Epithelial cell of prostate (primary cell): ENCODE data around the gene NDUFAF5.
"Not testable (repeated sequence)": the region's sequence is repeated elsewhere in the genome, so short reads cannot be mapped to it uniquely, and the experiment has no call there.

Source experiments
- DNase-seq: peaks from one replicate; pipeline ENCODE4 v3.0.0-alpha.2; 2011; ENCODE audit warnings: low read depth, low spot score
- H3K27ac ChIP-seq: fragments of 450-650 bp; 2 replicates; pipeline ENCODE4 v1.5.1; 2017; ENCODE audit warnings: mild to moderate bottlenecking

The NDUFAF5 gene

GRCh38 chr20:13784893-13785715 lies at the start of gene NDUFAF5, which contains the start of gene ESF1:
Gene NDUFAF5 (plus strand): TSS chr20:13785028. CDS start chr20:13785069, 41 bp downstream.
Gene ESF1 (minus strand): TSS chr20:13784919. CDS start chr20:13783140, 1,779 bp downstream.
- DNase-seq: peak; percentile 83
- H3K27ac ChIP-seq: peak within 1 kb of the TSS; percentile 81

- no peak for DNase-seq
- H3K27ac ChIP-seq: no peak overlapping the region
Observed at GRCh38 chr20:13735826-13736225, 49.0 kb upstream of the NDUFAF5 start.

DNA sequence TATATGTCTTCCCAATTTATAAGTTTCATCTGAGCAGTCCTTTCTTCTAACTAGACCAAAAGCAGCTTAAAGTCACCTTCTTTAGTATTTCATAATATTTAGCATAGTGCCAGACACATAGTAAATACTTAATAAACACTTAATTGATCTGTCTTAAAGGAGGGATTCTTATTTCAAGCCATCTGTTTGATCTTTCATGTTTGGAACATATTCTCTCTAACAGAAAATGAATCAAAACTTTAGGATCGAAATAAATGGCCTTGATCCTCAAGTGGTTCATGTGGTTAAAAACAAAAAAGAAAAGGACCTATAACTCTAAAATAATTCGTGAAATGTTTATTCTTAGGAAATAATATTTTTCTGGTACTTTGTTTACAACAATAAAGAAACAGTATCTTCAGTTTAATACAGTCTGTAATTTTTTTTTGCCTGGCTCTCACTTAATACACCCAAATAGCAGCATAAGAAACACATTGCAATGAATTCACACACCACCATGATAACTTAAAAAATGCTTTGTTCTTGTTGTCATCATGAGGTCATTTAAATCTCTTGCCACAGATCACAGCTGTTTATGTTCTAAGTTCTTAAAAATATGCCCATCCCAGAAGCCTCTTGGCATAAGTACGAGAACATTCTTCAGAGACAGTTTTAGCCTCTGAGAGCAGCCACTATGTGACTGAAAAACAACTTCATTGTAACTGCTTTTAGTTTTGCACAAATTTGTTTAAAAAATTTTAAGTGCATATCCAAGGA lies 48.2 kb upstream of the NDUFAF5 start:
- DNase-seq: no peak
- no peak overlapping the region for H3K27ac ChIP-seq

GRCh38 chr20:13738187-13738586 lies 46.6 kb upstream of the NDUFAF5 start:
- not testable (repeated sequence) for DNase-seq, H3K27ac ChIP-seq

- DNase-seq: no peak
- no peak overlapping the region for H3K27ac ChIP-seq
Observed at GRCh38 chr20:13739731-13740649, 44.8 kb upstream of the NDUFAF5 start.

DNA sequence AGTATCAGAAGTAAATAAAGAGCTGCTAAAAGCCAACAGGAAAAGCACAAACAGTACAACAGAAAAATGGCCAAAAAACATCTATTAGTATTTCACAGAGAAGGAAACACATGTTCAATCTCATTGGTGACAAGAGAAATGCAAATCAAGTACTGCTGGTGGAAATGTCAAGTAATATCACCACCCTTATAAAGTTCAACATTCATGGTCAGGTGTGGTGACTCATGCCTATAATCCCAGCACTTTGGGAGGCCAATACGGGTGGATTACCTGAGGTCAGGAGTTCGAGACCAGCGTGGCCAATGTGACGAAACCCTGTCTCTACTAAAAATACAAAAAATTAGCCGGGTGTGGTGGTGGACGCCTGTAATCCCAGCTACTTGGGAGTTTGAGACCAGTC lies 42.9 kb upstream of the NDUFAF5 start:
- H3K27ac ChIP-seq: no peak overlapping the region
- no peak for DNase-seq

DNA sequence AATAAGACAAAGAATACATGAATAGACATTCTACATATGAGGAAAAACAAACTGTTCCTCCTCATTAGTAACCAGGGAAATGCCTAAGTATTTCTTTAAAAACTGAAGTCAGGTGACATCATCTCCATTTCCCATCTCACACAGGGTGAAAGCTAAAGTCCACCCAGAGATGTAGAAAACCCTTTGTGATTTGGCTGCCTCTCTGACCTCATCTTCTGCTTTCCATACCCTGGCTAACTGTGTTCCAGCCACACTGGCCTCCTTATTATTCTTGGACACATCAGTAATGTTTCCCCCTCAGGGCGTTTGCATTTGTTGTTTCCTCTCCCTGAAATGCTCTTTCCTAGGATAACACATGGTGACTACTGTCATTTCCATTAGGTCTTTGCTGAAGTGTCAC lies 40.5 kb upstream of the NDUFAF5 start:
- no peak overlapping the region for H3K27ac ChIP-seq
- DNase-seq: no peak

GRCh38 chr20:13745784-13746183 lies 39.0 kb upstream of the NDUFAF5 start:
- no peak overlapping the region for H3K27ac ChIP-seq
- DNase-seq: no peak

DNA sequence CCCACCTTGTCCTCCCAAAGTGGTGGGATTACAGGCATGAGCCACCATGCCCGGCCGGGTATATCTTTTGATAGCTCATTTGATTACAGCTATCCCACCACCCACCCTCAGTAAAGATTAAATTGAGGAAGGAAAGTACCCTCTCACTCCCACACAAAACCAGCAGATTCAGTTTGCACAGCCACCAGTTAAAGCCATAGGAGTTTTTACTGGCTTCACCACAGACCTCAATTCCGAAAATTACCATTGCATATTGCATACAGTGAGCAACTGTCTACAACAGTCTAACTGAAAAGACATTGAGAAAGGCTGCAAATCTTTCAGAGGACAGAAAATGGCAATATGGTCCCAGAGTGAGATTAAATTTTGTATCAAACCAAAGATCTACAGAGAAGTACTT lies 35.0 kb upstream of the NDUFAF5 start:
- no peak overlapping the region for H3K27ac ChIP-seq

DNA sequence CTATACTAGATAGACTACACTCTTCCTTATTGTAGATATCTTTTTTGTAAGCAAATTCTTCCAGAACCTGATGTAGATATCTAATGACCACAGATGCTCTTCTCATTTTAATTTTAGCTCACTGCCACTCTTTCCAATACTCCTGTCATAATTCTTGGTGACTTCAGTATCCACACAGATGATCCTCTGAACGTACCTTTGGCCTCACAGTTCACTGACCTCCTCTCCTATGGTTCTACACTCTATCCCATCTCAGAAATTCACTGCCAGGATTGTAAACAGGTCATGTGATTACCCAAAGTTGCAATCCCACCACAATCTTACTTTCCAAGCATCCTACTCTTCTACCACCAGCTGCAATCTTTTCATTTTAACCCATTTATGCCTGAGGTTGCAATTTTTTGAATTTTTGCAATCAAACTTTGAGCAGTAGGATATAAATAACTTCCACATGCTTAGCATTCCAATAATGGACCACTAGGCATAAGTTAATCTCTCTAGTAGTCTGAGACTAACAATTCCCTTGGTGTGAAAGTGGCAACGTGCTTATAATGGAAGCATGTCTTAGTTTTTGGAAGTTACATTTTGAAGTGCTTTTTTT lies 31.3 kb upstream of the NDUFAF5 start:
- DNase-seq: no peak
- no peak overlapping the region for H3K27ac ChIP-seq

More for the DNA sequence above, 35.0 kb upstream of the NDUFAF5 start:
- DNase-seq: no peak

GRCh38 chr20:13755809-13756208 lies 29.0 kb upstream of the NDUFAF5 start:
- no peak for DNase-seq
- no peak overlapping the region for H3K27ac ChIP-seq

GRCh38 chr20:13756551-13756950 lies 28.3 kb upstream of the NDUFAF5 start:
- H3K27ac ChIP-seq: peak overlapping the region; percentile 47
- DNase-seq: no peak

GRCh38 chr20:13758884-13759283 lies 25.9 kb upstream of the NDUFAF5 start:
- DNase-seq: no peak
- H3K27ac ChIP-seq: no peak overlapping the region

DNA sequence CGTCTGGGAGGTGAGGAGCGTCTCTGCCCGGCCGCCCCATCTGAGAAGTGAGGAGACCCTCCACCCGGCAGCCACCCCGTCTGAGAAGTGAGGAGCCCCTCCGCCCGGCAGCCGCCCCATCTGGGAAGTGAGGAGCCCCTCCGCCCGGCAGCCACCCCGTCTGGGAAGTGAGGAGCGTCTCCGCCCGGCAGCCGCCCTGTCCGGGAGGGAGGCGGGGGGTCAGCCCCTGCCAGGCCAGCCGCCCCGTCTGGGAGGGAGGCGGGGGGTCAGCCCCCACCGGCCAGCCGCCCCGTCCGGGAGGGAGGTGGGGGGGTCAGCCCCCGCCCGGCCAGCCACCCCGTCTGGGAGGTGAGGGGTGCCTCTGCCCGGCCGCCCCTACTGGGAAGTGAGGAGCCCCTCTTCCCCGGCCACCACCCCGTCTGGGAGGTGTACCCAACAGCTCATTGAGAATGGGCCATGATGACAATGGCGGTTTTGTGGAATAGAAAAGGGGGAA lies 24.3 kb upstream of the NDUFAF5 start:
- not testable (repeated sequence) for DNase-seq, H3K27ac ChIP-seq

DNA sequence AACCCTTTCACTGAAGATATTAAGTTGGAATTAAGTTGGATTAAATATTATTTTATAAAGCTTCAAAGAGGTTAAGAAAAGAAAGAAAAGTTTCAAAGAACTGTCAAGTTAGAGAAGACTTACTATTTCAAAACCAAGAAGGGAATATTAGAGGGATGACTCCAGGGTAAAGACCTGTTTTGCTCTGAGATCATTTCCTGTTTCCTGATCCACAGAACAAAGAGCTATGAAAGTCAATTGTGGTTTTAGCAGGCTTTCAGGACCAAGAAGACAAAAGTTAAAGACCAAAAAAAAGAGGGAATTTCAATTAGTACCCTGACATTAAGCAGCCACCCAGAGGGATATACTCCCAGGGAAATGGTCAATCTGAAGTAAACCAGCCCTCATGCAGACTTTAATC lies 19.5 kb upstream of the NDUFAF5 start:
- no peak for DNase-seq
- H3K27ac ChIP-seq: peak overlapping the region; percentile 60

- peak overlapping the region; percentile 60 for H3K27ac ChIP-seq
- no peak for DNase-seq
Observed at GRCh38 chr20:13765868-13766416, 18.9 kb upstream of the NDUFAF5 start.

- no peak for DNase-seq
- no peak overlapping the region for H3K27ac ChIP-seq
Observed at GRCh38 chr20:13770141-13770540, 14.7 kb upstream of the NDUFAF5 start.

GRCh38 chr20:13771853-13772453 lies 12.9 kb upstream of the NDUFAF5 start:
- H3K27ac ChIP-seq: no peak overlapping the region
- DNase-seq: no peak

DNA sequence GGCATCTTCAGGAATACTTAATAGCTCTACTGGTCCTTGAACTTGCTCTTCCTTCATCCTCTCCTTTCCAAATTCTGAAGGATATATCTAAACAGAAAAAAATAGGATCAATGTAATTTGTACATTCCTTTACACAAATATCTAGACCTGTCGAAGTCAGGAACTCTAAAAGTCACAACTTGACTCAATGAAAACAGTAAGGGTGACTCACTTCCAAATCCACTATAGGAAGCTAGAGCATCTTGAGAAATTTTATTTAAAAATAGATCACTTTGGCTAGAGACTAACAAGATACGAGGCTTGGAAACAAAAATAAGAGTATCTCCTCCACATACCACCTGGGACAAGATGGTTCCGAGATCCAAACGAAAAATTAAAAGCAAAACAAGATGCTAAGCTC lies 12.3 kb upstream of the NDUFAF5 start:
- H3K27ac ChIP-seq: no peak overlapping the region
- no peak for DNase-seq
